OCI-M1 (cell line): ENCODE results near the gene ATP4A.
A peak's percentile ranks its signal among the peaks of the same experiment; 100 is the strongest.

Experiments used
- DNase-seq: peaks from one replicate; lab custom pipeline; 2025; lab: John Stamatoyannopoulos, UW

Gene ATP4A

DNA sequence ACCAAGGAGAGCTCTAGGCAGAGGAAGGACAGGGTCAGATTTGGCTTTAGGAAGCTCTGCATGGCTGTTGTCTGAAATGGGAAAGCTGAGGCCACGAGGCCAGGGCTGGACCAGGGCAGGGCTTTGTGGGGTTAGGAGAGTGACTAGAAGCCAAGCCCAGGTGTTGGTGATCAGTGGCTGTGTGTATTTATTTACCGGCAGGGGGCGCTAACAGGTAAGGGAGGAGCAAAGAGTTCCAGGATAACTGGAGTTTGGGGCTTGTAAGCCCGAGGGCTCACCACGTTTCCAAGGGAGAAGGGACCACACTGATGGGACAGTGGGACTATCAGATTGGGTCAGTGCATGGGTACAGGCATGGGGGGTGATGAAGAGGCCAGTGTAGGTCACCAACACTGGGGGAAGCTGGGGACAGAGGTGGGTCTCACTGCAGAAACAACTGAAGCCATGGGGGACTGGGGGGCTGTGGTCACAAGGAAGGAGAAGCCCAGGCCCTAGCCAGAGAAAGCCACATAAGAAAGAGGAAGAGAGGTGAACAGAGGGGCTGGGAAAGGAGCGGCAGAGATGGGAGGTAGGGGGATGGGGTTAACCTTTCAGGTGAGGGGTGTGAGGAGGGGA lies 14.2 kb downstream of the ATP4A start:
- DNase-seq, result peak; percentile 84

- DNase-seq, result no peak
These were observed 16.9 kb downstream of the ATP4A start for GRCh38 chr19:35546532-35546931.

- peak; percentile 59 for DNase-seq
These were observed 17.5 kb downstream of the ATP4A start for GRCh38 chr19:35545855-35546381.

- DNase-seq, result peak; percentile 97
These were observed 18.2 kb downstream of the ATP4A start, which contains the start of gene TMEM147 for GRCh38 chr19:35545001-35545854. Gene TMEM147 (plus strand): TSS chr19:35545626. CDS start chr19:35545740, 114 bp downstream.

DNA sequence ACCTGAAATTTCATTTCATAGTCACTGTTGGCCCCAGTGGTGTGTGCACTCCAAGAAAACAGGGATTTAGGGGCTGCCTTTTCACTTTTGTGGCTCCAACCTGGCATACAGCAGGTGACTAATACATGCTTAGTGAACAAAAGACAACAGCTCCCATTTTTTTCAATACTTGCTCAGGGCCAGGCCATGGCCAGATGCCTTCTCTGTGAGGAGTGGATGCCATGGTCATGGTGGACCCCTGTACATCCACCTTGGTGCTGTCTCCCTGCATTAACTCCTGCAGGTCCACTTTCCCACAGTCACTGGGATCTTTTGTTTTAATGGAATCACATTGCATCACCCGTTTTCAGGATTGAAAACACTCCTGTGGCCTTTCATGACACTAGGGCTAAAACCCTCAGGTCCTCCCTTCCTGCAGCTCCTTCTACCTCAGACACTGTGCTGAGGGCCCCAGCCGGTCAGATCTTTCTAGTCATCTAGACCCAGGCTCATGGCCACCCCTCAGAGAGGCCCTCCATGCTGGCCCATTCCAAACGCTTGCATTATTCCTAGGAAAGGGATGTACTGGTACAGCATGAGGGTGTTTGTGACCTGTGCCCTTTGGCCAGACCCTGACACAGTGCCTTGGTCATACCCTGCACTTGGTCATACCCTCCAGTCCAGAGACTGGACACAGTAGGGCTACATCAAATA lies 19.2 kb downstream of the ATP4A start:
- peak; percentile 19 for DNase-seq

DNA sequence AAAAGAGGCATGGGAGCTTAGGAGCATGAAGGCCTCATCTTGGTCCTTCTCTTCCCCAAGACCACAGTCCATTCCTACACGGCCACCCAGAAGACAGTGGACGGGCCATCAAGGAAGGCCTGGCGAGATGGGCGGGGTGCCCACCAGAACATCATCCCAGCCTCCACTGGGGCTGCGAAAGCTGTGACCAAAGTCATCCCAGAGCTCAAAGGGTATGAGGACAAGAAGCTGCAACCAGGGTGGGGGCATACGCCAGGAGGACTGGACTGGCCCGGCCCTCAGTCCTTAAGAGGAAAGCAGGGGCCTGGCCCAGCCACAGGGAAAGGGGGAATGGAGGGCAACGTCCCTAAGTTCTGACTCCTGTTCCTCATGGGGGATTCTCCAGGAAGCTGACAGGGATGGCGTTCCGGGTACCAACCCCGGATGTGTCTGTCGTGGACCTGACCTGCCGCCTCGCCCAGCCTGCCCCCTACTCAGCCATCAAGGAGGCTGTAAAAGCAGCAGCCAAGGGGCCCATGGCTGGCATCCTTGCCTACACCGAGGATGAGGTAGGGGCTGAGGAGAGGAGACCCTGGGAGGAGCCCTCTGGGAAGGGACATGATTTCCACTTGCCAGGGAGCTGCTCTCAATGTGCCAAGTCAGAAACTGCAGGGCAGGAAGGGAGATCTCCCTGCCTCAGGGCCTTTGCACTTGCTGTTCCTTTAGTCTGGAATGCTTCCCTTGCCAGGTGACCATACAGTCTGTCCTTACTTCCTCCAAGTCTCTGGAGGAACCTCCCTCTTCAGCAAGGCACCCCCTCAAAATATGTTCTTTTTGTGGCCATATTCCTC lies 20.0 kb downstream of the ATP4A start:
- no peak for DNase-seq

GRCh38 chr19:35542209-35542608 lies 21.2 kb downstream of the ATP4A start:
- no peak for DNase-seq

DNA sequence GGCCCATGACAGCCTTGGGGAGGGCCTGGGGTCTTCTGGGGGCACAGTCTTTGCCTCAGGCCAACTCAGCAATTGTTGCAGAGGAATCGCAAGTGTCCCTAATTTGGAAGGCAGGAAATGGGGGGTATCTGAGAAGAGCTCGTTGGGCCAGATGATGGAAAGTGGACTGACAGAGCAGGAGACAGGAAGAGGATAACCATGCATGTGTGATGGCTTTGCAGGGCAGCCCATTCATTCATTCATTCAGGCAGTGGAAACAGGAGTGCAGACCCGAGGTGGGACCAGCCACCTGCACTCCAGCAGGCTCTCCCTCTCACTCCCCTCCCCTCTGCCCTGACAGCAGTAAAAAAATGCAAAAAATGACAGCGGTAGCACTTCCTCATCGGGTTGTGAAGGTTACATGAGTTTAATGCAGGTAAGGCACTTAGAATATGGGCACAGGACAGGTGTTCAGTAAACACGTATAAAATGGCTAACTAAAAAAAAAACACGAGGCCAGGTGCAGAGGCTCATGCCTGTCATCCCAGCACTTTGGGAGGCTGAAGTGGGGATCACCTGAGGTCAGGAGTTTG lies 23.0 kb downstream of the ATP4A start:
- DNase-seq, result no peak

DNA sequence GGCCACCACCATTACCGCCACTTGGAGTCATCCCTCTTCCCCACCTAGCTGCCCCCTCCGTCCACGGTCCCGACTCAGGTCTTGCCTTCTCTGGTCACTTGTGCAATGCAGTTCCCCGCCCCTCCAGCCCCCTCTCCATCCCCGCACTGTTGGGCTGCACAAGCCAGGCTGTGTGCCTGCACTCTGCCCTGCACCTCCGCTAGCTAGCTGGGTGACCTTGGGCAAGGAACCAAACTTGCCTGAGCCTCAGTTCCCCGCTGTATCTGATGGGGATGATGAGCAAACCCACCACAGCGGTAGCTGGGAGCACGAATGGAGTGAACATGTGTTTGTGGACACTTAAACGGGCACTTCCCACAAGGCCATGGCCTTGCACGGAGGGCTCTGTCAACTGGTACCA lies 23.6 kb downstream of the ATP4A start:
- no peak for DNase-seq

DNA sequence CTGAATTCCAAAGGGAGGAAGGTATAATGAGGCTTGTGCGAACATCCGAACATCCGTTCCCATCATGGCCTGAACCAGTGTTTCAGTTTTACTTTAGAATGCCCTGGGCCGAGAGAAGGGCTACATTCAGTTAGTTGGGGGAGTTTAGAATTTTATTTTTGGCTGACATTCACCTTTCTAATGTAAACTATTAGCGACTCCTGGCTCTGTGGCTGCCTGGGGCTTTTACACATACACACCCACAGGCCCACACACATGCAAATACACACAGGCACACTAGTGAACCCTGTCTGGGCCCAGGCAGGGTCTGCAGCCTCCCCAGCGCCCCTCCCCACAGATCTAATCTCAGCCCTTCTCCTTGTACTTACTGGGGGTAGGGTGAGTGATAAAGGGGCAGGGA lies 24.1 kb downstream of the ATP4A start:
- no peak for DNase-seq

- DNase-seq, result no peak
These were observed 28.5 kb downstream of the ATP4A start for GRCh38 chr19:35534803-35535480.

DNA sequence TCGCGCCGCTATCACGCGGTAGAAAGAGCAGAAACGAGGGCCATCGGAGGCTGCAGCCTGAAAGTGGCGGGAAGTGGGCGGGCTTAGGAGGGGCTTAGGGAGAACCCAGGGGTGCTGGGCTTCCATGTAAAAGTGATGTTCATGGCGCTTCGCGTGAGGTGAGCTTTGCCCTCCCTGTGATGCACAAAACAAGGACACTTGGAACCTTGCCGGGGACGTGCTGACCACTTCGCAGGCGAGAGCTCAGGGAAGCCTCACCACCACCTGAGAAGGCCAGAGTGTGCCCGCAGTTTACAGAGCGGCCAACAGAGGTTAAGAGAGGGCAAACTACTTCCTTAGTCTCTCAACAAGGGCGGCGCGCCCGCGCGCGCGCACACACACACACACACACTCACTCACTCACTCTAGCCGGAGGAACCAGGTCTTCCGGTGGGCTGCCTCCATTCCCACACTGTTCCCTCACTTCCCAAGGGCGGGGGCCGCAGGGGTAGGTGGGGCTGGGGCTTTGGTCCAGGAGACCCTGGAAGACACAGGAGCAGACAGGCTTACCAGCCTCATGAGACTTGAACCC lies 29.6 kb downstream of the ATP4A start:
- DNase-seq, result no peak

GRCh38 chr19:35533201-35533821 lies 30.1 kb downstream of the ATP4A start, which contains the start of gene GAPDHS:
Gene GAPDHS (plus strand): TSS chr19:35533456. CDS start chr19:35533528, 72 bp downstream.
- DNase-seq, result no peak

DNA sequence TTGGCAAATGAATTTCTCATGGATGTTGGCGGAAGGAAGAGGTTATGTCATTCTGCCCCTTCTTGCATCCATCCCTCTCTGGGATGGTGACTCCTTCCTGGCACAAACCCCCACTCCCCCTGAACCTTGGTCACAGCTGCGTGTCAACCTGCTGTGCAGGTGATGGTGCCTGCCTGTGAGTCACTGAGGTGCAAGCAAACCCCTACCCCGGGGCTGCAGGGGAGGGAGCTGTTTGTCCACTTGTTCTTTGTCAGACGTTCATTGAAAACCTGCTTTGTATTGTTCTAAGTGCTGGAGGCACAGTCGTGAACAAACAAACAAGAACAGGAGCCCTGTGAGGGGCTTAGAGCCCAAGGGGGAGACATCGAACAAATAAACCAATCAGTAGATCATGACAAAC lies 32.2 kb downstream of the ATP4A start:
- no peak for DNase-seq

- DNase-seq, result no peak
These were observed 33.9 kb downstream of the ATP4A start for GRCh38 chr19:35529241-35530218.

- no peak for DNase-seq
These were observed 35.0 kb downstream of the ATP4A start, which contains the start of gene SBSN for GRCh38 chr19:35528218-35529038. Gene SBSN (minus strand): TSS chr19:35528311. CDS start chr19:35528281, 30 bp downstream.

DNA sequence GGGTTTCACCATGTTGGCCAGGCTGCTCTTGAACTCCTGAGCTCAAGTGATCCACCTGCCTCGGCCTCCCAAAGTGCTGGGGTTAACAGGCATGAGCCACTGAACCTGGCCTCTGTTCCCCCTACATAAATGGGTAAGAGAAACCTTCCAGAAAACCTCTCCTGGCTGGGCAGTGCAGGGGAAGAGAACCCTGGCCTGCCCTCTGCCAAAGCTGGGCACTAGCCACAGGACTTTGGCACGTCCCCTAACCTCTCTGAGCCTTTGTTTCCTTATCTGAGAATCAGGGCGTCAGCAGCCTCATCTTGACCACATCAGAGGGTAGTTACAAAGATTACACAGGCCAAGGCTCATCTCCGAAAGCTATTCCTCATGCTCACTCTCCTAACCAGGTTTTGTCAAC lies 37.6 kb downstream of the ATP4A start:
- DNase-seq, result no peak
